Epithelial cell of proximal tubule (primary cell): ENCODE data around the gene ZNF474. TPM values are rescaled to one million over a fixed set of nuclear protein-coding genes. Genes with fewer than 3 reads are reported as not detected.
A peak's percentile ranks its signal among the peaks of the same experiment; 100 is the strongest.

Source experiments
- DNase-seq: peaks from one replicate; pipeline ENCODE4 v3.0.0-alpha.2; 2011; ENCODE audit warnings: low read depth
- H3K4me3 ChIP-seq: 2 replicates; pipeline ENCODE4 v1.5.1; 2011; ENCODE audit warnings: low read depth, mild to moderate bottlenecking, low read length
- CTCF ChIP-seq: conservative IDR thresholded peaks from 2 replicates; pipeline ENCODE4 v1.5.1; 2012; ENCODE audit warnings: low read depth, mild to moderate bottlenecking, low read length
- total RNA-seq: library from RNA; depleted of rRNA; stranded (reverse); fragments of >200 nt; gene quantifications from 2 replicates; pipeline ENCODE4 v1.2.3, GENCODE V29; 2015

The ZNF474 gene
- total RNA-seq, 1 donor from 2014 or later, result not detected

- TF ChIP-seq CTCF, result no peak
- no peak overlapping the region for H3K4me3 ChIP-seq
- DNase-seq, result no peak
Measured at GRCh38 chr5:122162100-122162638, 32.8 kb downstream of the ZNF474 start.

DNA sequence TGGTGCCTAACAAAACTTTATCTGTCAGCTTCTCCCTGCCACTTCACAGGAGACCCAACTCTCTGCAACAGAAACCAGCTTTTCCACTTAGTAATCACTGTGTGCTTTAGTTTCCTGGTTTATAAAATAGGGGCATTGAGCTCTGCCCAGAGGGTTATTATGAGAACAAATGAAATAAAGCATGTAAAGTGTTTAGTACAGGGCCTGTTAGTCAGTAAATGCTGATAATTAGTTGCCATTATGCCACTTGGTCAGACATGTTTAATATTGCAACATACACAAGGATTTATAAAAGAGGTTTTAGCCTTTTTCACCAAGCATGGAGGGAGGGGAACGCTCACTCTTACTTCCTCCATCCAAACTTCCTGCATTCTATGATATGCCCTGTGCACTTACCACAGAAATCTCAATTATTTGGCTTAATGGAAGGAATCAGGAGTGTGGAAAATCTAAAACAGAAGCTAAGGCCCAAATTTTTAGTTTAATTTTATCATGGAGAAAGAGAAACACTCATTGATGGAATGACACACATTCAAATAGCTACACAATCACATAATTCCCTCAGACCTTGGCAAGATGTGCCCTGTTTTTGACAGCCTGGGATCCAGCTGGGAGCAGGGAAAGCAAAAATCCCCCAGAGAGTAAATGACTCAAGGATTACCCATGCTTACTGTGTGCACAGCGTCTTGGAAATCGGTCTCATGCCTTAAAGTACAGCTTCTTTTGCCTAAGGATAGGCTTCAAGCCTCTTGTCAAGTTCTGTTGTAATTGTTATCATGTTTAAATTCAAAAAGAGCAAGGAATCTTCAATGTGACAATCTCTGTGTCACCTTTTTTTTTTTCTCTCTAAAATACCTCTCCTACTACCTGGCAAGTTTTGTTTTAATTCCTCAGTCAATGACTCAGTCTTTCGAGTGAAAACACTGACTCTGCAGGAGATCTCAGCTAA lies 34.0 kb downstream of the ZNF474 start:
- H3K4me3 ChIP-seq, result no peak overlapping the region
- TF ChIP-seq CTCF, result no peak
- DNase-seq, result peak; percentile 94

DNA sequence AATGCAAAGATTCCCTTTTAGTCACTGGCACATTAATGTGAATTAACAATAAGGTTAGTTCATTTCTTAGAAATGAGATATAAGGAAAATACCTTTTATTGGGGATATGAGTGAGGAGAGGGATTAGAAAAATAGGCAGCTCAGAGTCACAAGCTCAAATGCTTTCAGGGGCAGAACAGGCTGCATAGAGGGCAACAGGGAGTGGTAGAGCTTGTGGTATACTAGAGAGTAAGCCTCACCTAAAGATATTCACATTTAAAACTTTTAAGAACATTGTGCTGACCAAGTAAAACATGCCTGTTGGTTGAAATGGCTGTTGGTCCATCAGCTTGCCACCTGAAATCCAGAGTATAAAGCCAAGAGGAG lies 34.7 kb downstream of the ZNF474 start:
- TF ChIP-seq CTCF, result no peak
- H3K4me3 ChIP-seq, result no peak overlapping the region
- DNase-seq, result no peak

DNA sequence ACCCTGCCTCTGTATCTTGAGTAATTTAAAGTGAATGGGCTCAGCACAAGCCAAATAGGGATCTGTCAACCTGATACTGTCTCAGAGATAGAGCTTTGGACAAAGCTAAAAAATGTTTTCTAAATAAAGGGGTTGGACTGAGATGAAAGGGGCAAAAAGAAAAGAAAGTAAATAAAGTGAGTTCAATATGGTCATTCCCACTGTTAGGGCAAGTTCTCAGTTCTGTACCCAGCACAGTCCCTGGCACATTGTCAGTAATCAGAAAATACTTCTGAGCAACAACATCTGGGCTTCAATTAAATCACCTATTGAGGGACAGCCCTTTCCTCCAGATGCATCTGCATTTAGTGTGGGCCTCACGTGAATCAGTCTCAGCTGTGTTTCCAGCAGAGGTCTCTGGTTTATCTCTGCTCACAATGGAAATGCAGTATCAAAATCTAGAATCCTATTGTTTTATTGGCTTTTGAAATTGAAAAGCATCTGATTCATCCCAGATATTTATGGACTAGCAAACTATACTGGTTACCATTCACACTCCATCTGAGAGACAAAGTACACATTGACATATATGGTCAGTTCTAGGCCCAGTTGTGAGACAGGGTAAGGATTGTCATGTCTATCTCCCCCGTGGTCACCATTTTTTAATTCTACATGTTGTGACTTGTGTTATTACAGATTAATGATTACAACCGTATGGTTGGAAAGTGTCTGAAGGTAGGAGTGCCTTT lies 35.6 kb downstream of the ZNF474 start:
- TF ChIP-seq CTCF, result no peak
- no peak overlapping the region for H3K4me3 ChIP-seq
- no peak for DNase-seq

GRCh38 chr5:122165559-122166078 lies 36.3 kb downstream of the ZNF474 start:
- H3K4me3 ChIP-seq, result no peak overlapping the region
- DNase-seq, result peak; percentile 97
- no peak for TF ChIP-seq CTCF

- no peak for TF ChIP-seq CTCF
- H3K4me3 ChIP-seq, result no peak overlapping the region
- no peak for DNase-seq
Measured at GRCh38 chr5:122169350-122170103, 40.2 kb downstream of the ZNF474 start.
